GM20000 (cell line): ENCODE measurements around the gene ARIH1.

Experiments
- DNase-seq: peaks from one replicate; pipeline ENCODE4 v3.0.0; 2012; ENCODE audit warnings: low spot score
- CTCF ChIP-seq: IDR thresholded peaks from 2 replicates; pipeline ENCODE4 v1.5.1; 2012; ENCODE audit warnings: mild to moderate bottlenecking, control low read depth; ENCODE audit errors: extremely low read depth, missing control alignments

The ARIH1 gene

GRCh38 chr15:72456684-72457083, 17.4 kb upstream of the ARIH1 start:
- no peak for DNase-seq
- no peak for TF ChIP-seq CTCF

- TF ChIP-seq CTCF = no peak
These were observed 13.7 kb upstream of the ARIH1 start for GRCh38 chr15:72460402-72460801.

GRCh38 chr15:72463702-72464101, 10.4 kb upstream of the ARIH1 start:
- TF ChIP-seq CTCF = no peak
- DNase-seq = no peak

More at GRCh38 chr15:72460402-72460801, 13.7 kb upstream of the ARIH1 start:
- DNase-seq = no peak

- no peak for TF ChIP-seq CTCF
- no peak for DNase-seq
These were observed 9.9 kb upstream of the ARIH1 start for GRCh38 chr15:72464251-72464650.

- DNase-seq = no peak
- no peak for TF ChIP-seq CTCF
These were observed 6.0 kb upstream of the ARIH1 start for GRCh38 chr15:72468103-72468502.

GRCh38 chr15:72472992-72473610, 1.0 kb upstream of the ARIH1 start:
- TF ChIP-seq CTCF = no peak
- no peak for DNase-seq

- DNase-seq = no peak
These were observed 359 bp downstream of the ARIH1 start for GRCh38 chr15:72474466-72474911.

More at GRCh38 chr15:72474466-72474911, 359 bp downstream of the ARIH1 start:
- no peak for TF ChIP-seq CTCF
